K562 (cell line): ENCODE data around the gene DCUN1D4. TPM values are rescaled to one million over a fixed set of nuclear protein-coding genes. Genes with fewer than 3 reads are reported as not detected.

Experiments used
- ATAC-seq: fragments of 200-7000 bp; cut with Tn5 transposase; 3 replicates; pipeline ENCODE4 v1.9.1; 2020; ENCODE audit warnings: moderate library complexity
- BruUV-seq: library from RNA; stranded (reverse); fragments of 400-500 nt; replicated peaks from 2 replicates; lab custom pipeline; 2021; lab: Mats Ljungman, UMichigan
- CTCF ChIA-PET: fragments of 300-600 bp; formaldehyde crosslinking; extraction: SDS; loops from one replicate; lab custom pipeline; 2021; ENCODE audit warnings: low intra/inter-chr PET ratio; lab: Yijun Ruan, JAX
- POLR2A ChIA-PET: fragments of 300-600, 350-650 bp; sonication (Branson Sonifier 250); formaldehyde crosslinking; extraction: SDS; loops from one replicate; lab custom pipeline; 2021; ENCODE audit warnings: antibody characterized with exemption, inconsistent platforms; lab: Yijun Ruan, JAX
- DNase-seq, 4 experiments: peaks; one replicate each; pipeline versions ENCODE4 v3.0.0 to v3.0.0-alpha.2; 2011 to 2018; ENCODE audit warnings: low spot score in 3 of 4, mixed read lengths in 3 of 4; ENCODE audit errors: extremely low read depth in 1 of 4
- FAIRE-seq: peaks from 2 replicates; lab custom pipeline; 2011; peaks lifted over from hg19 to GRCh38; lab: Jason Lieb, UNC
- H2AFZ ChIP-seq: 2 replicates; pipeline ENCODE4 v1.6.0; 2011; ENCODE audit warnings: low read depth, low read length, control low read depth, inconsistent platforms
- H3K27ac ChIP-seq: fragments of 200-600 bp; 3 replicates; pipeline ENCODE4 v1.8.0; 2011; ENCODE audit warnings: low read depth, mild to moderate bottlenecking, control low read depth, inconsistent platforms, low read length, moderate library complexity, mixed read lengths; ENCODE audit errors: extremely low read depth
- H3K27me3 ChIP-seq, 2 experiments: fragments of 300-600 bp in 1 of 2; 2 replicates in 1 of 2; 3 replicates in 1 of 2; pipeline versions ENCODE4 v1.6.0 to v1.8.0; 2011; ENCODE audit warnings: inconsistent platforms in 2 of 2, low read length in 2 of 2, mild to moderate bottlenecking in 1 of 2, mixed read lengths in 1 of 2, moderate library complexity in 1 of 2; ENCODE audit not compliant: control insufficient read depth in 2 of 2, insufficient read depth in 2 of 2
- H3K36me3 ChIP-seq: fragments of 300-600 bp; 3 replicates; pipeline ENCODE4 v1.8.0; 2011; ENCODE audit warnings: mild to moderate bottlenecking, low read length, inconsistent platforms; ENCODE audit not compliant: control insufficient read depth, insufficient read depth
- H3K4me1 ChIP-seq, 2 experiments: fragments of 200-600 bp in 1 of 2; replicated peaks in 1 of 2; 2 replicates in 1 of 2; 3 replicates in 1 of 2; pipeline versions ENCODE4 v1.5.1 to v1.8.0; 2011; ENCODE audit warnings: inconsistent platforms in 2 of 2, low read length in 2 of 2, mild to moderate bottlenecking in 1 of 2, mixed read lengths in 1 of 2, moderate library complexity in 1 of 2; ENCODE audit not compliant: control insufficient read depth in 2 of 2, insufficient read depth in 2 of 2
- H3K4me2 ChIP-seq: 2 replicates; pipeline ENCODE4 v1.6.1; 2011; ENCODE audit warnings: low read length, control low read depth, inconsistent platforms, mixed read lengths; ENCODE audit not compliant: insufficient read depth
- H3K4me3 ChIP-seq: fragments of 200-600 bp; sonication (generic), shearing (Covaris generic); 2 replicates; pipeline ENCODE4 v1.5.1; 2016; ENCODE audit warnings: control low read depth, inconsistent platforms
- H3K79me2 ChIP-seq: fragments of 200-600 bp; 3 replicates; pipeline ENCODE4 v1.8.0; 2011; ENCODE audit warnings: low read length, inconsistent platforms; ENCODE audit not compliant: control insufficient read depth, insufficient read depth
- H3K9ac ChIP-seq, 2 experiments: 2 replicates each; pipeline versions ENCODE4 v1.6.0 to v1.6.1; 2011; ENCODE audit warnings: low read depth in 2 of 2, low read length in 2 of 2, control low read depth in 1 of 2, inconsistent platforms in 1 of 2, mild to moderate bottlenecking in 1 of 2, mixed read lengths in 1 of 2; ENCODE audit not compliant: insufficient read depth in 1 of 2
- H3K9me1 ChIP-seq: one replicate; pipeline ENCODE4 v1.6.0; 2011; ENCODE audit warnings: inconsistent platforms, mild to moderate bottlenecking, low read length, moderate library complexity; ENCODE audit not compliant: control insufficient read depth, insufficient read depth
- H3K9me3 ChIP-seq: replicated peaks from 2 replicates; pipeline ENCODE4 v1.5.1; 2011; ENCODE audit warnings: low read depth, low read length, inconsistent platforms; ENCODE audit not compliant: control insufficient read depth, insufficient read depth
- H4K20me1 ChIP-seq: replicated peaks from 2 replicates; pipeline ENCODE4 v1.6.1; 2011; ENCODE audit warnings: low read length, inconsistent platforms, mixed read lengths; ENCODE audit not compliant: control insufficient read depth, insufficient read depth
- BMI1 ChIP-seq: fragments of 150-350 bp; IDR thresholded peaks from 2 replicates; pipeline ENCODE4 v1.6.1; 2014; ENCODE audit warnings: low read length
- BRD4 ChIP-seq: fragments of 200-600 bp; sonication (generic); IDR thresholded peaks from 2 replicates; pipeline ENCODE4 v1.6.1; 2017; ENCODE audit warnings: inconsistent platforms
- EP300 ChIP-seq: IDR thresholded peaks from 2 replicates; pipeline ENCODE4 v1.6.1; 2012; ENCODE audit warnings: low read length, improper control_type of control experiment
- MTA2 ChIP-seq: fragments of 450-650 bp; IDR thresholded peaks from 2 replicates; pipeline ENCODE4 v1.6.1; 2016; ENCODE audit warnings: low read depth
- NFRKB ChIP-seq: fragments of 450-650 bp; IDR thresholded peaks from 2 replicates; pipeline ENCODE4 v1.6.1; 2016; ENCODE audit warnings: low read depth
- OTX1 ChIP-seq: fragments of 450-650 bp; formaldehyde crosslinking; IDR thresholded peaks from 2 replicates; pipeline ENCODE4 v1.4.0; 2022; ENCODE audit warnings: mild to moderate bottlenecking
- SMAD4 ChIP-seq: fragments of 250-450 bp; sonication (Bioruptor Pico); conservative IDR thresholded peaks from 2 replicates; pipeline ENCODE4 v1.8.0; 2021; ENCODE audit warnings: inconsistent platforms, mild to moderate bottlenecking, moderate library complexity
- SPI1 ChIP-seq: IDR thresholded peaks from 2 replicates; pipeline ENCODE4 v1.6.1; 2011; ENCODE audit warnings: low read depth, low read length, control low read depth, borderline replicate concordance
- ZNF764 ChIP-seq: fragments of 250-450 bp; sonication (Bioruptor Pico); IDR thresholded peaks from 2 replicates; pipeline ENCODE4 v1.4.0; 2020; ENCODE audit warnings: low read depth, mild to moderate bottlenecking, moderate library complexity
- ZNF79 ChIP-seq: fragments of 250-450 bp; sonication (Bioruptor Pico); IDR thresholded peaks from 2 replicates; pipeline ENCODE4 v1.4.0; 2020; ENCODE audit warnings: low read depth, mild to moderate bottlenecking, moderate library complexity
- WGBS: fragments of 100-300 bp; shearing (Covaris generic); methylation state at CpG from one replicate; pipeline ENCODE4 v1.1.6; 2016; ENCODE audit warnings: low coverage, mixed read lengths; ENCODE audit not compliant: insufficient coverage; ENCODE audit errors: missing lambda C conversion rate; 5-methylcytosine and 5-hydroxymethylcytosine counted together
- in situ Hi-C: fragments of 300-500 bp; cut with MboI; formaldehyde crosslinking; loops from 4 replicates; pipeline ENCODE4 v1.15.0; 2018; ENCODE audit warnings: inconsistent platforms, mixed read lengths
- intact Hi-C: fragments of 100-400 bp; cut with micrococcal nuclease; formaldehyde crosslinking; loops from 2 replicates; pipeline ENCODE4 v1.14.2; 2022
- polyA plus RNA-seq, 8 experiments: library from polyadenylated mRNA; depleted of rRNA in 4 of 8; stranded (reverse) in 5 of 8; unstranded in 3 of 8; fragments of >200 nt; fragmentation: Nextera tagmentation in 2 of 8; fragmentation: Illumina TruSeq in 1 of 8; extraction: Ambion mirVana in 2 of 8; extraction: Trizol in 1 of 8; gene quantifications; 2 replicates each; pipeline versions ENCODE4 v1.2.1 to v1.2.3, GENCODE V29; 2011 to 2014; ENCODE audit warnings: inconsistent platforms in 1 of 8, missing spikeins in 1 of 8
- total RNA-seq, 7 experiments: library from RNA; depleted of rRNA in 6 of 7; stranded (reverse); fragments of >200 nt in 6 of 7; fragmentation: Illumina TruSeq in 2 of 7; extraction: Trizol in 2 of 7; gene quantifications; 2 replicates each; pipeline versions ENCODE4 v1.2.1 to v1.2.3, GENCODE V29; 2011 to 2021; ENCODE audit warnings: low replicate concordance in 1 of 7
- TF ChIP-seq, protein P1 (sequence below): sonication (generic); formaldehyde crosslinking; IDR thresholded peaks from 2 replicates; pipeline ENCODE4 v1.8.0; 2023; ENCODE audit warnings: mild to moderate bottlenecking, missing genetic modification reagents
- TF ChIP-seq, protein P2 (sequence below): fragments of 450-650 bp; IDR thresholded peaks from 2 replicates; pipeline ENCODE4 v1.6.1; 2014; ENCODE audit warnings: low read depth, mild to moderate bottlenecking, moderate library complexity, borderline replicate concordance

The DCUN1D4 gene
- total and polyA plus RNA-seq, 9 of the 15 experiments (the other 6 are each of a cell fraction or from before 2014, with no cell fraction given): 15.1 to 73.5 (median 23.0) TPM

DNA sequence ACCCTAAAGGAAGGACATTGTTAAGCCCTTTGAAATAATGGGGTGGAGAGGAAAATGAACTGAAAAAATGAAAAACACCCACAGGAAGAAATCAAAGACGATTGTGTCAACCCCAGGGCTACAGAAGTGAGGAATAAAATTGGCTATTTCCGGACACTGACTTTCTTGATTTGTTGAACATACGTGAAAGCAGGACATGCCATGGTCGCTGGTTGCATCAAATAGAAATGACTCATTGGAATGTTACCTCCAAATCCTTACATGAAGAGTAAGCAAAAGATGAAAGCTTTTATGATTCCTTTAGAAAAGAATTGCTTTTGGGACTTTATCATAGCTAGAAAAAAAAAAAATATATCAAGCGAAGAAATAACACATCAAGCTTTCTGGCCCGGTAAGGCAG, 75.3 kb downstream of the DCUN1D4 start:
- H3K9me1 ChIP-seq: no peaks in the 10 kb centered on the region
- in situ Hi-C loops: no loop called here
- no peak overlapping the region for H3K9ac ChIP-seq
- ChIA-PET POLR2A (no interaction called here), CTCF (interaction anchor here (0.6 kb wide), 1 partner anchor 28 kb away, joined by 5 read pairs; no protein-coding TSS in a partner anchor)
- H3K9me3 ChIP-seq: no peaks in the 10 kb centered on the region
- DNase-seq: no peak
- no peak overlapping the region for H3K4me3 ChIP-seq
- TF ChIP-seq ZNF79 (no peak), NFRKB (no peak), BRD4 (no peak), SMAD4 (CRISPR knock-in tag) (no peak), MTA2 (no peak), ZNF764 (CRISPR knock-in tag) (no peak), SPI1 (no peak), BMI1 (no peak), OTX1 (CRISPR knock-in tag) (no peak), EP300 (no peak)
- TF ChIP-seq, protein P1, sequence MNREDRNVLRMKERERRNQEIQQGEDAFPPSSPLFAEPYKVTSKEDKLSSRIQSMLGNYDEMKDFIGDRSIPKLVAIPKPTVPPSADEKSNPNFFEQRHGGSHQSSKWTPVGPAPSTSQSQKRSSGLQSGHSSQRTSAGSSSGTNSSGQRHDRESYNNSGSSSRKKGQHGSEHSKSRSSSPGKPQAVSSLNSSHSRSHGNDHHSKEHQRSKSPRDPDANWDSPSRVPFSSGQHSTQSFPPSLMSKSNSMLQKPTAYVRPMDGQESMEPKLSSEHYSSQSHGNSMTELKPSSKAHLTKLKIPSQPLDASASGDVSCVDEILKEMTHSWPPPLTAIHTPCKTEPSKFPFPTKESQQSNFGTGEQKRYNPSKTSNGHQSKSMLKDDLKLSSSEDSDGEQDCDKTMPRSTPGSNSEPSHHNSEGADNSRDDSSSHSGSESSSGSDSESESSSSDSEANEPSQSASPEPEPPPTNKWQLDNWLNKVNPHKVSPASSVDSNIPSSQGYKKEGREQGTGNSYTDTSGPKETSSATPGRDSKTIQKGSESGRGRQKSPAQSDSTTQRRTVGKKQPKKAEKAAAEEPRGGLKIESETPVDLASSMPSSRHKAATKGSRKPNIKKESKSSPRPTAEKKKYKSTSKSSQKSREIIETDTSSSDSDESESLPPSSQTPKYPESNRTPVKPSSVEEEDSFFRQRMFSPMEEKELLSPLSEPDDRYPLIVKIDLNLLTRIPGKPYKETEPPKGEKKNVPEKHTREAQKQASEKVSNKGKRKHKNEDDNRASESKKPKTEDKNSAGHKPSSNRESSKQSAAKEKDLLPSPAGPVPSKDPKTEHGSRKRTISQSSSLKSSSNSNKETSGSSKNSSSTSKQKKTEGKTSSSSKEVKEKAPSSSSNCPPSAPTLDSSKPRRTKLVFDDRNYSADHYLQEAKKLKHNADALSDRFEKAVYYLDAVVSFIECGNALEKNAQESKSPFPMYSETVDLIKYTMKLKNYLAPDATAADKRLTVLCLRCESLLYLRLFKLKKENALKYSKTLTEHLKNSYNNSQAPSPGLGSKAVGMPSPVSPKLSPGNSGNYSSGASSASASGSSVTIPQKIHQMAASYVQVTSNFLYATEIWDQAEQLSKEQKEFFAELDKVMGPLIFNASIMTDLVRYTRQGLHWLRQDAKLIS (CRISPR knock-in tag): no peak
- TF ChIP-seq, protein P2, sequence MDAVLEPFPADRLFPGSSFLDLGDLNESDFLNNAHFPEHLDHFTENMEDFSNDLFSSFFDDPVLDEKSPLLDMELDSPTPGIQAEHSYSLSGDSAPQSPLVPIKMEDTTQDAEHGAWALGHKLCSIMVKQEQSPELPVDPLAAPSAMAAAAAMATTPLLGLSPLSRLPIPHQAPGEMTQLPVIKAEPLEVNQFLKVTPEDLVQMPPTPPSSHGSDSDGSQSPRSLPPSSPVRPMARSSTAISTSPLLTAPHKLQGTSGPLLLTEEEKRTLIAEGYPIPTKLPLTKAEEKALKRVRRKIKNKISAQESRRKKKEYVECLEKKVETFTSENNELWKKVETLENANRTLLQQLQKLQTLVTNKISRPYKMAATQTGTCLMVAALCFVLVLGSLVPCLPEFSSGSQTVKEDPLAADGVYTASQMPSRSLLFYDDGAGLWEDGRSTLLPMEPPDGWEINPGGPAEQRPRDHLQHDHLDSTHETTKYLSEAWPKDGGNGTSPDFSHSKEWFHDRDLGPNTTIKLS: no peak
- H3K27ac ChIP-seq: no peak overlapping the region
- H3K27me3 ChIP-seq: no peaks in the 10 kb centered on the region
- no peaks in the 10 kb centered on the region for H3K79me2 ChIP-seq
- peak; percentile 59 for FAIRE-seq
- H2AFZ ChIP-seq: no peak overlapping the region
- WGBS: 77% methylated on average over 6 of the region's 6 CpGs
- peaks cover 25% of the 10 kb centered on the region for H3K36me3 ChIP-seq
- intact Hi-C loops: no loop called here
- no peak for ATAC-seq
- H3K4me1 ChIP-seq: no peaks in the 10 kb centered on the region
- BruUV-seq: no TSS peak
- no peak overlapping the region for H3K4me2 ChIP-seq
- H4K20me1 ChIP-seq: no peaks in the 10 kb centered on the region
